ENCODE measurements around the gene TTC21B.
"Not testable (repeated sequence)": the region's sequence is repeated elsewhere in the genome, so short reads cannot be mapped to it uniquely, and the experiment has no call there.

Gene TTC21B

GRCh38 chr2:165888171-165888570 is 65.4 kb downstream of the TTC21B start:
- DNase-seq (ENCODE audit: low read depth in 2 of 2, low spot score in 1 of 2): no peak

GRCh38 chr2:165886487-165887146 is 67.0 kb downstream of the TTC21B start:
- DNase-seq (ENCODE audit: low read depth in 2 of 2, low spot score in 1 of 2): no peak

DNA sequence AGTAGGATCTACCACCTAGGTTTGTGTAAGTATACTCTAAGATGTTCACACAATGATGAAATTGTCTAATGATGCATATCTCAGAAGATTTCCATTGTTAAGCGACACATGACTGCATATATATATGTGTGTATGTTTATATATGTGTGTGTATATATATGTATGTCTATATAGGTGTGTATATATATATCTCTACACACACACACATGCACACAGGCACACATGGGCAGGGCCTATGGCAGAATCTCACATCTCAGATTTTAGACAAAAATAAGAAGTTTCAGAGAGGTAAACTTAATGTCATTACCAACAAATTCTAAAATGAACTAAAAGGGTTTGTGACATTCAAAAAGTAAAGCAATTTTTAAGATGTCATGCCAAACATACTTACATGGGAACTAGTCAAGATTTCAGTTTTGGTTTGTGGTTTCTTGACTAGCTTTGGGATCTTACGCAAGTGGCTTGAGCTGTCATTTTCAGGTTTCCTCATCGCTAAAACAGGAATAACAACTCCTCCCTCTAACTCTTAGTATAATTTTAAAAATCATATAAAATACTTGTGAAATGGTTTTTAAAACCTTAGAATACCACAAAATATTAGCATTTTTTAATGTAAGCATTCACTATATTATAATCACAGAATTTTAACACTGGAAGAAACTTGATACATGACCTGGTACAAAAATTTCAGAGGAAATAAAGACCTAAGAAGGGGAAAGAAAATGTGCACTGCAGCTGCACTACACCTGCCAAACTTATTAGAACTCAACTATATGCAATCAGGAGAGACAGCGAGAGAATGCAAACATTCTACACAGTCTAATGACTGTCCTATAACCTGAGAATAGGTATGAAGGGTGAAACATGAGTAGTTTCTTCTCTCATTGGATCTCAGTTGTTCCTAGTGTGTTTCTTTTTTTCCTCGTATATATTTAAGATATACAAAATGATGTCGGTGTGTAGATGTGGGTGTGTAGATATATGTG is 75.7 kb downstream of the TTC21B start:
- no peak for DNase-seq (ENCODE audit: low read depth in 2 of 2, low spot score in 1 of 2)

DNA sequence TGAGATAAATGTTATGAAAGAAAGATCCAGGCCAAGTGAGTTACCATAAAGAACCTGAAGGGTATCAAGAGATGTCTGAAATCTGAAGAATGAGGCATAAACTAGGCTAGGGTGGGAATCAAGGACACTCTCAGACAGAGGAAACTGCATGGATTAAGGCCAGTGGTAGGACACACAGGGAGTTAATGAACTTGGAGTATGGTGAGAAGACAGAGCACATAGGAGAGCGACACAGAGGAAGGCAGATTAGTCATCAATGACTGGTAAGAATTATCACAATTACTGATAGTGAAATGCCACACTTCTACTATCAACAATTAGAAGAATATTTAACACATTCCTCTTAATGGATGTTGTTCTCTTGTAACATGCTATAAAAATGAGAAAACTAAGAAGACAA is 76.9 kb downstream of the TTC21B start:
- DNase-seq (ENCODE audit: low read depth in 2 of 2, low spot score in 1 of 2): no peak

GRCh38 chr2:165876269-165876668 is 77.3 kb downstream of the TTC21B start:
- DNase-seq (ENCODE audit: low read depth in 2 of 2, low spot score in 1 of 2): no peak

GRCh38 chr2:165874445-165875039 is 79.0 kb downstream of the TTC21B start:
- DNase-seq (ENCODE audit: low read depth in 2 of 2, low spot score in 1 of 2): no peak

DNA sequence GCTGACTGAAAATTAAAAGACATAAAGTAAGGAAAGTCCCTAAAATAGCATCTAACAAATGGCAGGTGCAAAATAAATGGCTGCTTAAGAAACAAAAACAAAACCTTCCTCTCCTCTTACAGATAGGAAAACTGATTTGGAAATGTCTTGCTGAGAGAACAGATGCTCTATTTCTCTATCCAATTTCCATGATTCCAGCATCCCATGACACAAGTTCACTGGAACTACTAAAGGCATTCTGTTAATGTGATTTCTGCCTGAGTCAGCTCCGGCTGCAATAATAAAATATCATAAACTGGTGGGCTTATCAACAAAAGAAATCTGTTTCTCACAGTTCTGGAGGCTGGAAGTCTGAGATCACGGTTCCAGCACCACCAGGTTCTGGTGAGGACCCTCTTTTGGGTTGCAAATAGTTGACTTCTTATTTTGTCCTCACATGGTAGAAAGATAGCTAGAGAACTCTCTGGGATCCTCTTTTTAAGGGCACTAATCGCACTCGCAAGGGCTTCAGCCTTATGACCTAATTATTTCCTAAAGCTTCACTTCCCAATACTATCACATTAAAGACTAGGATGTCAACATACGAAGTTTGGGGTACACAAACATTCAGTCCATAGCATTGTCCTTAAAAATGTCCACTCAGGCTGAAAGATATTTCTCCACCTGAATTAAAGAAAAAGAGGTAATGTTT is 81.3 kb downstream of the TTC21B start:
- DNase-seq (ENCODE audit: low read depth in 2 of 2, low spot score in 1 of 2): no peak

DNA sequence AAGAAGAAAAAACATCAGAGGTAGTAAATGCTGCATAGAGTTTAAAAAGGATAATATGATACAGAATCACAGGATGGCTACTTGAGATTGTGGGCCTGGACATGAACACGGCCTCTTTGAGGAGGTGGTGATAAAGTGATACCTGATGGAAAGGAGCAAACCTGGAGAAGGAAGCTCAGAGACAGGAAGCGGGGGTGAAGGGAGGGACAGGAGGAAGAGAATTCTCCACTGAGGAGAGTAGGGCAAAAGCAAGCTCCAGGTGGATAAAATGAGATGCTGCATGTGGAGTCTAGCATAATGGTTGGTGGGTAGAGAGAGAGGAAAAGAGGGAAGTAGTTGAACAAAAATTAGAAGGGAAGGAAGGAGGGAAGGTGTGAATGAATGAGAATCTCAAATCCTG is 82.6 kb downstream of the TTC21B start:
- DNase-seq (ENCODE audit: low read depth in 2 of 2, low spot score in 1 of 2): no peak

DNA sequence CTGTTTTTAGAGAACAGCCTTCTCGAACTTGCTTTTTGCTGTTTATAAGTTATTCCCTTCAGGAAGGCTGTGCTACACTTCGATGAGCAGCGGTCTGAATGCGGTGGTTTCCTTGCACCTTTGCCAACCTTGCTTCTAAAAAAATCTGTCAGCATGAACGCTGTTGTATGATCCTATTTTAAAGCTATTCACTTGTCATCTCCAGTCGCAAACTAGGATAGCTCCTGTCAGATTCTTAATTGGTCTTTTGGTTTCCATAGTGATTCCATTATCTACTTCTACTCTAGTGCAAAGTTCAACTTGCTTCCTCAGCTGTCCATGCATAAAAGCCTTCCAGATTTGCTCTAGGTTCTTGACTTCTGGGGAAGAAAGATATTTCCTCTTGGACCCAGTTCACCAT is 83.2 kb downstream of the TTC21B start:
- DNase-seq (ENCODE audit: low read depth in 2 of 2, low spot score in 1 of 2): no peak

- no peak for DNase-seq (ENCODE audit: low read depth in 2 of 2, low spot score in 1 of 2)
These were observed 85.4 kb downstream of the TTC21B start for GRCh38 chr2:165868211-165868610.

DNA sequence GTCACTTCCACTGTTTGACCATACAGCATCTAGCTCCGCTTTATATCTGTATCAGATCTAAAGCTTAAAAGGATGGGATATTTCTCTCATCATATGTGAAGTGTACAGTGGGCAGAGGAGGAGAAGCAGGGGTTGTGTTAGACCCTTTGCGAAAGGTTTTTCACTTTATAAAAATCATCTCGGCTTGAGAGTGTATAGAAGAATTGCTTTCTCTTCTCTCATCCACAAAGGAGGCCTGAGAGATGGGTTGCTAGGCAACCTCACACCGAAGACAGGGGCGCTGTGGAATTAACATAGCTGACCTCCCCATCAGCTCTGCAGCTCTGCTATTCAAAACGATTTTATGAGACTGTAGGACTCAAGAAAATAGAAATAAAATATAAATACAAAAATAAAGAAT is 89.3 kb downstream of the TTC21B start:
- no peak for DNase-seq (ENCODE audit: low read depth in 2 of 2, low spot score in 1 of 2)

GRCh38 chr2:165863810-165864261 is 89.7 kb downstream of the TTC21B start:
- no peak for DNase-seq (ENCODE audit: low read depth in 2 of 2, low spot score in 1 of 2)

DNA sequence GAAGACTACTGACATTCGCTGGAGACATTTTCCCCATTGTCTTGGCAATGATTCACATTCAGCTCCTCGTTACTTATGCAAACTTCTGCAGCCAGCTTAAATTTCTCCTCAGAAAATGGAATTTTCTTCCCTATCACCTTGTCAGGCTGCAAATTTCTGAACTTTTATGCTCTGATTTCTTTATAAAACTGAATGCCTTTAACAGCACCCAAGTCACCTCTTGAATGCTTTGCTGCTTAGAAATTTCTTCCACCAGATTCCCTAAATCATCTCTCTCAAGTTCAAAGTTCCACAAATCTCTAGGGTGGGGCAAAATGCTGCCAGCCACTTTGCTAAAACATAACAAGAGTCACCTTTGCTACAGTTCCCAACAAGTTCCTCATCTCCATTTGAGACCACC is 92.5 kb downstream of the TTC21B start:
- DNase-seq (ENCODE audit: low read depth in 2 of 2, low spot score in 1 of 2): not testable (repeated sequence)

- DNase-seq (ENCODE audit: low read depth in 2 of 2, low spot score in 1 of 2): not testable (repeated sequence)
These were observed 93.9 kb downstream of the TTC21B start for GRCh38 chr2:165859723-165860122.

DNA sequence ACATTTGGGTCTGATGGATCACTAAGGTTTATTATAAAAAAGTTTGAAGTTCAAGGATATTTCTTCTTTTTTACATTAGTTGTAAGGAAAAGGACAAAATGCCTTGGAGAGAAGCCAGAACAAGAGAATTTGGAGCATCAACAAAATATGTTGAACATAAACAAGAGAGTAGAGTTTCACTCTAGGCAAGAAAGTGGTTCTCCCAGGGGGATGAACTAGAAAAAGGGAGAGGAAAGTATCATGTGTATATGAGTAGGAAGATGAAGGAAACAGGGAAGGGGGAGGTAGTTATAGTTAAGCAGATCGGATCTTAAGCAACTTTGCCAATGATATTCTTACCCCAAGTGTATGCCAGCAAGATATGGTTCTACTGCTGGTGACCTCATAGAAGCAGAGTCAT is 95.7 kb downstream of the TTC21B start:
- DNase-seq (ENCODE audit: low read depth in 2 of 2, low spot score in 1 of 2): no peak

- no peak for DNase-seq (ENCODE audit: low read depth in 2 of 2, low spot score in 1 of 2)
These were observed 101.2 kb downstream of the TTC21B start for GRCh38 chr2:165852394-165852793.

GRCh38 chr2:165847001-165847400 is 106.6 kb downstream of the TTC21B start:
- no peak for DNase-seq (ENCODE audit: low read depth in 2 of 2, low spot score in 1 of 2)

GRCh38 chr2:165846056-165846455 is 107.5 kb downstream of the TTC21B start:
- no peak for DNase-seq (ENCODE audit: low read depth in 2 of 2, low spot score in 1 of 2)

DNA sequence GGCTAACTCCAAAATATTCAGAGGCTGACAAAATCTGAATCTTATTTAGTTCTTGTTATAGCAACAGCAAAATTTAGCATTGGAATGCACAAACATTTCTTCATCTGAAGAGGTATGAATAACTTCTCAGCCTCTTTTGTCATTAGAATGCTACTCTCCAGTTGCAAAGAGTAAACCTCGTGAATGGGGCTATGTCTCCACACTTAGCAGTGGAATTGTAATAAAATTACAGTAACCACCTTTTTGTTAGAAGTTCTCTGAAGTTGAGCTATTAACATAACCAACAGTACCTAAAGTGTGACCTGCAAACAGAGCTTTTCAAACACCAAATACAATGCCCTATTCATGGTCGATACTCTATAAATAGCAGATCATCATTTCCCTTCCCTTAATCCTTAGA is 109.4 kb downstream of the TTC21B start:
- DNase-seq (ENCODE audit: low read depth in 2 of 2, low spot score in 1 of 2): no peak

- DNase-seq (ENCODE audit: low read depth in 2 of 2, low spot score in 1 of 2): no peak
These were observed 110.2 kb downstream of the TTC21B start for GRCh38 chr2:165843351-165843750.

- DNase-seq (ENCODE audit: low read depth in 2 of 2, low spot score in 1 of 2): no peak
These were observed 113.1 kb downstream of the TTC21B start for GRCh38 chr2:165840333-165840958.
